Skeletal muscle tissue (tissue), 4 donors: Measurements from ENCODE around the gene LRRTM3. TPM values are rescaled to one million over a fixed set of nuclear protein-coding genes. Genes with fewer than 3 reads are reported as not detected.

Source experiments
- H3K27ac ChIP-seq: one replicate; pipeline ENCODE4 v1.7.0; 2013; ENCODE audit warnings: mild to moderate bottlenecking, low read depth, low read length, inconsistent platforms
- H3K27me3 ChIP-seq, 3 donors: one replicate each; pipeline ENCODE4 v1.7.0; 2013; ENCODE audit warnings: low read length in 3 of 3; ENCODE audit not compliant: control insufficient read depth in 3 of 3, insufficient read depth in 3 of 3
- H3K36me3 ChIP-seq, 3 donors: one replicate each; pipeline ENCODE4 v1.7.0; 2013; ENCODE audit warnings: low read length in 3 of 3; ENCODE audit not compliant: control insufficient read depth in 3 of 3, insufficient read depth in 3 of 3
- H3K4me1 ChIP-seq, 3 donors: one replicate each; pipeline ENCODE4 v1.7.0; 2013; ENCODE audit warnings: low read length in 3 of 3, mild to moderate bottlenecking in 3 of 3; ENCODE audit not compliant: control insufficient read depth in 3 of 3, insufficient read depth in 3 of 3
- H3K4me3 ChIP-seq, 3 donors: one replicate each; pipeline ENCODE4 v1.7.0; 2013; ENCODE audit warnings: low read length in 3 of 3
- H3K9ac ChIP-seq, 3 donors: one replicate each; pipeline ENCODE4 v1.7.0; 2013; ENCODE audit warnings: low read length in 3 of 3, mild to moderate bottlenecking in 3 of 3, moderate library complexity in 2 of 3, low read depth in 1 of 3
- H3K9me3 ChIP-seq, 3 donors: one replicate each; pipeline ENCODE4 v1.7.0; 2013; ENCODE audit warnings: low read length in 3 of 3; ENCODE audit not compliant: control insufficient read depth in 3 of 3
- total RNA-seq: library from RNA; depleted of rRNA; stranded (reverse); fragments of >200 nt; gene quantifications from one replicate; pipeline ENCODE4 v1.2.3, GENCODE V29; 2014
- donor health status: Osteomylitis.

Gene LRRTM3
- total RNA-seq, 1 donor from 2014 or later: 1.0 TPM

GRCh38 chr10:66916030-66916429 is 9.8 kb upstream of the LRRTM3 start:
- no peak overlapping the region for H3K9ac ChIP-seq
- H3K4me3 ChIP-seq: no peak overlapping the region
- H3K27ac ChIP-seq: no peak overlapping the region
- no peaks in the 10 kb centered on the region for H3K4me1 ChIP-seq
- H3K9me3 ChIP-seq: no peaks in the 10 kb centered on the region
- H3K27me3 ChIP-seq: no peaks in the 10 kb centered on the region
- no peaks in the 10 kb centered on the region for H3K36me3 ChIP-seq

- no peaks in the 10 kb centered on the region for H3K4me1 ChIP-seq
- H3K4me3 ChIP-seq: no peak overlapping the region
- no peaks in the 10 kb centered on the region for H3K27me3 ChIP-seq
- no peak overlapping the region for H3K27ac ChIP-seq
- H3K36me3 ChIP-seq: no peaks in the 10 kb centered on the region
- no peak overlapping the region for H3K9ac ChIP-seq
- no peaks in the 10 kb centered on the region for H3K9me3 ChIP-seq
These were observed 8.7 kb upstream of the LRRTM3 start for GRCh38 chr10:66917104-66917503.

- Histone ChIP-seq H3K4me3 (no peak overlapping the region), H3K9ac (no peak overlapping the region), H3K27me3 (no peaks in the 10 kb centered on the region), H3K4me1 (no peaks in the 10 kb centered on the region), H3K36me3 (no peaks in the 10 kb centered on the region), H3K27ac (no peak overlapping the region), H3K9me3 (no peaks in the 10 kb centered on the region)
These were observed 6.6 kb upstream of the LRRTM3 start for GRCh38 chr10:66919248-66919647.

- Histone ChIP-seq H3K4me3 (no peak overlapping the region), H3K27me3 (peaks cover 6 to 22% (median 10%) of the 10 kb centered on the region in 3 donors), H3K9ac (no peak overlapping the region), H3K36me3 (no peaks in the 10 kb centered on the region), H3K9me3 (no peaks in the 10 kb centered on the region), H3K4me1 (peaks cover 0 to 23% (median 10%) of the 10 kb centered on the region in 3 donors), H3K27ac (no peak overlapping the region)
These were observed 1.0 kb upstream of the LRRTM3 start for GRCh38 chr10:66924674-66925345.

- Histone ChIP-seq H3K4me3 (peak overlapping the region in 1 of 3 donors; percentile 52), H3K4me1 (peaks cover 0 to 23% (median 10%) of the 10 kb centered on the region in 3 donors), H3K27me3 (peaks cover 6 to 22% (median 10%) of the 10 kb centered on the region in 3 donors), H3K9me3 (no peaks in the 10 kb centered on the region), H3K36me3 (no peaks in the 10 kb centered on the region), H3K9ac (no peak overlapping the region), H3K27ac (no peak overlapping the region)
These were observed 463 bp upstream of the LRRTM3 start for GRCh38 chr10:66925373-66925772.

GRCh38 chr10:66926841-66927240 is 1.0 kb downstream of the LRRTM3 start:
- Histone ChIP-seq H3K4me1 (peaks cover 0 to 23% (median 10%) of the 10 kb centered on the region in 3 donors), H3K27ac (no peak overlapping the region), H3K27me3 (peaks cover 6 to 22% (median 10%) of the 10 kb centered on the region in 3 donors), H3K9ac (no peak overlapping the region), H3K36me3 (no peaks in the 10 kb centered on the region), H3K4me3 (no peak overlapping the region), H3K9me3 (no peaks in the 10 kb centered on the region)

- H3K4me1 ChIP-seq: peaks cover 0 to 23% (median 10%) of the 10 kb centered on the region in 3 donors
- peaks cover 6 to 22% (median 10%) of the 10 kb centered on the region in 3 donors for H3K27me3 ChIP-seq
- H3K9me3 ChIP-seq: no peaks in the 10 kb centered on the region
- no peak overlapping the region for H3K27ac ChIP-seq
- no peaks in the 10 kb centered on the region for H3K36me3 ChIP-seq
- peak overlapping the region in 1 of 3 donors; percentile 7 for H3K4me3 ChIP-seq
- H3K9ac ChIP-seq: no peak overlapping the region
These were observed 1.6 kb downstream of the LRRTM3 start for GRCh38 chr10:66927251-66927935.

GRCh38 chr10:66927971-66928770 is 2.3 kb downstream of the LRRTM3 start:
- H3K4me1 ChIP-seq: peaks cover 0 to 23% (median 10%) of the 10 kb centered on the region in 3 donors

GRCh38 chr10:66928776-66929175 is 2.9 kb downstream of the LRRTM3 start:
- Histone ChIP-seq H3K4me1 (peaks cover 0 to 23% (median 10%) of the 10 kb centered on the region in 3 donors), H3K9ac (no peak overlapping the region), H3K4me3 (no peak overlapping the region), H3K27ac (no peak overlapping the region), H3K36me3 (no peaks in the 10 kb centered on the region), H3K9me3 (no peaks in the 10 kb centered on the region), H3K27me3 (peaks cover 6 to 22% (median 10%) of the 10 kb centered on the region in 3 donors)

More at GRCh38 chr10:66927971-66928770, 2.3 kb downstream of the LRRTM3 start:
- no peak overlapping the region for H3K27ac ChIP-seq
- peaks cover 6 to 22% (median 10%) of the 10 kb centered on the region in 3 donors for H3K27me3 ChIP-seq
- H3K9me3 ChIP-seq: no peaks in the 10 kb centered on the region
- H3K36me3 ChIP-seq: no peaks in the 10 kb centered on the region
- H3K9ac ChIP-seq: peak overlapping the region in 1 of 3 donors; percentile 32
- peak overlapping the region; percentile 7 to 32 (median 23) for H3K4me3 ChIP-seq
